M059J (cell line): ENCODE results near the gene DDX56. TPM values are rescaled to one million over a fixed set of nuclear protein-coding genes. Genes with fewer than 3 reads are reported as not detected.
A peak's percentile ranks its signal among the peaks of the same experiment; 100 is the strongest.

Experiments used
- DNase-seq: peaks from one replicate; pipeline ENCODE4 v3.0.0-alpha.2; 2012; ENCODE audit warnings: low read depth
- total RNA-seq: library from RNA; depleted of rRNA; stranded (reverse); fragments of >200 nt; shearing (Covaris generic); gene quantifications from 2 replicates; pipeline ENCODE4 v1.2.3, GENCODE V29; 2014; rRNA removed

DDX56 gene
- total RNA-seq, 1 experiment from 2014 or later: 68.6 TPM

- DNase-seq: no peak
These were observed 38.2 kb downstream of the DDX56 start for GRCh38 chr7:44535348-44536064.

GRCh38 chr7:44534501-44534900 lies 39.2 kb downstream of the DDX56 start:
- peak; percentile 27 for DNase-seq

DNA sequence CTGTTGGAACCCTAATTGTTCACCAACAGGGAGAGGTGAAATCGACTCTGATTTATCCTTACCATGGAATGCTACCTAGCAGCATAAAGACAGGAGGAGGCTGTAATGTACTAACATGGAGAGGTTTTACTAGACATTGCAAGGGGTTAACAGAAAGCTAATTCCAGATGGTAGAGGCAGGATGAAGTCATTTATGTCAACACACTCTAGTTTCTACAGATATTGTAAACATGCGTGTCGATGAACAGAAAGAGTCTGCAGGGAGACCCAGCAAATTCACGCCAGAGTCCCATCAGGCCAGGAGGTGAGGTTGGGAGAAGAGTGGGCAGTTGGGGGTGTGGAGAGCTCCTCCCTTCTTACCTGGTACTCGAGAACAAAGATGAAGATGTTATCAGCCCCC lies 39.6 kb downstream of the DDX56 start:
- DNase-seq: no peak

DNA sequence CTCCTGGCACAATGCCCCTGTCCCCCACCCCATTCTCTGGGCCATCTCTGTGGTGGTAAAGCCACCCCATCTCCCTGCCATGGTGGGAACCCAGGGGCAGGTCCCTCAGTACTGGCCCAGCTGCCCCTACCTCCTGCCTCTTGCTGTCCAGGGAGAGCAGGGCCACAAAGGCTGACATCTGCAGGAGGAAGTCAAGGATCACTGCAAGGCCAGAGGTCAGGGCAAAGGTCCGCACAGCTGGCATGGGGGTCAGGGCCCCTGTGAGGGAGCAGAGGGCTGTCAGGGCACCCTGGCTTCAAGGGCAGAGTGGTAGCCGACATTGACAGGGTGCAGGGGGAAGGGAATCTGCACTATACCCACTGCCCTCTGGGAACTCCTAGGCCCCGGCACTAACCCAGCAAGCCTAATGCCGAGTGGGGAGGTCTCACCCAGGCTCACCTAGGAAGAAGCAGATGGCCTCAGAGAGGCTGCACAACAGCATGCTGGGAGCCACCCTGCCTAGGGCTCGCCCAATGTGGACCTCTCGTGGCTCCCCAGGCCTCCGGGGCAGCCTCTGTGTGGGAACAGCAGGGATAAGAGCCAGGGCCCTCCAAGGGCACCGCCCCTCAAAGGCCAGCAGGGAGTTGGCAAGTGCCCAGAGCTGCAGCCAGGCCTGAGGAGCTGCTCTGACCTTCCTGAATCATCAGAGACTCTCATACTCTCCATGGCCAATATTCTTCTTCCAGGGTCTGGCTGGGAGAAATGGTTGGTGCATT lies 40.2 kb downstream of the DDX56 start:
- DNase-seq: peak; percentile 33

- DNase-seq: no peak
These were observed 42.0 kb downstream of the DDX56 start for GRCh38 chr7:44531421-44532380.

GRCh38 chr7:44530990-44531389 lies 42.7 kb downstream of the DDX56 start:
- DNase-seq: no peak

DNA sequence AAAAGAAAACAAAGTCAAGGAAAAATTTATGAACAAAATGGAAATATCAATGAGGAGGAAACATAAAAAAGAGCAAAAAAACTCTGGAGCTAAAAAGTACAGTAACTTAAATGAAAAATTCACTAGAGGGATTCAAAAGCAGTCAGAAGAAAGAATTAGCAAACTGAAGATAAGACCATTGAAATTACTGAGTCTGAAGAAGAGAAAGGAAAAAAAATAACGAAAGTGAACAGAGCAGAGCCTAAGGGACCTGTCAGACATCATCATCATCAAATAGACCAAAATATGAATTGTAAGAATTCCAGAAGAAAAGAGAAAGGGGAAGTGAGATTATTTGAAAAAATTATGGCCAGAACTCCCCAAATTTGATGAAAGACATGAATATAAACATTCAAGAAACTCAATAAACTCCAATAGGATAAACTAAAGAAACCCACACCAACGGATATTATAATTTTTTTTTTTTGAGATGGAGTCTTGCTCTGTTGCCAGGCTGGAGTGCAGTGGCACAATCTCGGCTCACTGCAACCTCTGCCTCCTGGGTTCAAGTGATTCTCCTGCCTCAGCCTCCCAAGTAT lies 48.8 kb downstream of the DDX56 start:
- no peak for DNase-seq

- DNase-seq: no peak
These were observed 51.4 kb downstream of the DDX56 start for GRCh38 chr7:44522315-44522714.

DNA sequence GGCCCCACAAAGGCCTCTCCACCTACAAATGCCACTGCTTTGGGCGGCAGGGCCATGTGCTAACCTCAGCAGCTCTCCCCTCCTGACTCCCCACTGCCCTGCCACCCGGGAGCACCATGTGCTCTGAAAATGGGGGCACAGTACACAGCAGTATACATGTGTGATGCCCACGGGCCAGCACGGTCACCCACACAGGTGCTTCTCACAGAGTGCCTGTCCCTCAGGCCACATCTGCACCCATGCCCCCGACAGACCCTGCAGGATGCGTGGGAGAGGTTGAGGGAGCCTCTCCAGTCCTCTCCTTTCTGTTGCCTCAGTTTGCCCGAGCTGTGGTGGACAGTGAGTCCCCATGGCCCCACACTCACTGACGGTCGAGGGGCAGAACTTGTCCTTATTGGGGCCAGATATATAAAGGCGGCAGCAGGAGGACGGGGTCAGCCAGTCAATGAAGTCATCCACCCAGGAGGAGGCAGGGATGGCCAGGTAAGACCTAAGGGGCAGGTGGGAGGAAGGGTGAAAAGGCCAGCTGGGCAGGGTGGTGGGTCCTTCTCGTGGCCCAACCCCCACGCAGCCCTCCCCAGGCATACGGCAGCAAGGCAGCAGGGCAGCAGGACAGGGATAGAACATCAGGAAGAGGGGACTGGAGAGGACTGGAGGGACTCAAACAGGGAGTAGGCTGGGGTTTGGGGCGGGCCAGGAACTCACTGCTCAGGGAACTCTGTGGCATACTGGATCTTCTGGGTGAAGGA lies 52.2 kb downstream of the DDX56 start:
- DNase-seq: no peak

DNA sequence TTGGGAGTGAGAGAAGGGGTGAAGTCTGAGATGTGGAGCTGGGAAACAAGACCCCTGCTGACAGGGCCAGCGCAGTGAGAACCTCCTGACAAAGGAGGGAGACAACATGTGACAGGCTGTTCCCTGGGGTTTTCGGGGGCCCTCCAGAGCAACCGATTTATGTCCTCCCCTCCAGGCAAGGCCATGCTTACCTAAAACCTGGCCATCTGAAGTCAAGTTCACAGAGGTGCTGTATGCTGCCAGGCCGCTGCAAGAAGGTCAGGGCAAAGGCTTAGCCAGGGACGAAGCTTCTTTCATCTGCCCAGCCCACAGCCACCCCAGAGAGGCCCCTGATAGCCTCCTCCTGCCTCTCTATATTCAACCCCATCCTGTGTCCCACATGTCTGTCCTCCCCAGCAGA lies 53.1 kb downstream of the DDX56 start:
- DNase-seq: no peak

- no peak for DNase-seq
These were observed 54.2 kb downstream of the DDX56 start for GRCh38 chr7:44519546-44519945.

- no peak for DNase-seq
These were observed 54.9 kb downstream of the DDX56 start for GRCh38 chr7:44518761-44519160.

DNA sequence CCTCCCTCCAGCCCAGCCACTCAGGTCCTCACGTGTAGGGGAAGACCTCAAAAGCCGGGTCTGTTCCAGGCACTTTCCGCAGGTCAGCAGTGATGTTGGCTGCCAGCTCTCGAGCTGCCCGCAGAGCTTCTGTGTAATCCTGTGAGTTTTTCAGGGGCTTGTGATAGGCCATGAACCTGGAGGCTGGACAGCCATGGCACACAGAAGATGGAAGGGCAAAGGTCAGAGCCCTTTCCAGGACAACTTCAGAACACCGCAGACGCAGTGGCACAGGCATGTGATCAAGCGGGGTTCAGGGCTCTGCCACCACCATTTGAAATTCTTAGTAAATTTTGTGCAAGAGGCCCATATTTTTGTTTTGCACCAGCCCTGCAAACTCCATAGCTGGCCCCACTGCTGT lies 56.5 kb downstream of the DDX56 start:
- DNase-seq: no peak

Other genes starting within 250 kb of the DDX56 start
- 0.49 TPM in 1 of 2 replicates, not detected in the other for gene CAMK2B, start 248.3 kb downstream of the DDX56 start, total RNA-seq
- 41.3 and 76.2 TPM in 2 replicates for gene NUDCD3, start 83.2 kb downstream of the DDX56 start, total RNA-seq
- not detected in 2 replicates for gene NPC1L1, start 32.6 kb downstream of the DDX56 start, total RNA-seq
- gene TMED4, start 8.3 kb upstream of the DDX56 start, total RNA-seq: 226 and 256 TPM in 2 replicates
- gene OGDH, start 32.7 kb upstream of the DDX56 start, total RNA-seq: 45.9 and 56.0 TPM in 2 replicates
- gene ZMIZ2, start 174.9 kb upstream of the DDX56 start, total RNA-seq: 6.2 and 11.4 TPM in 2 replicates
- 4,190 and 5,216 TPM in 2 replicates for gene PPIA, start 222.8 kb upstream of the DDX56 start, total RNA-seq